HepG2 (cell line): ENCODE results near the gene NDUFS7. TPM values are rescaled to one million over a fixed set of nuclear protein-coding genes. Genes with fewer than 3 reads are reported as not detected.

Source experiments
- HDAC6 ChIP-seq: fragments of 200-600 bp; sonication (generic); IDR thresholded peaks from 2 replicates; pipeline ENCODE4 v1.7.0; 2017; ENCODE audit warnings: mild to moderate bottlenecking, antibody characterized with exemption, low read length, low read depth
- HOXD1 ChIP-seq: sonication (generic); formaldehyde crosslinking; IDR thresholded peaks from 2 replicates; pipeline ENCODE4 v1.5.0; 2020; ENCODE audit warnings: missing genetic modification reagents
- MTA1 ChIP-seq: sonication (generic); formaldehyde crosslinking; IDR thresholded peaks from 2 replicates; pipeline ENCODE4 v1.4.0; 2020; ENCODE audit warnings: missing genetic modification reagents, mild to moderate bottlenecking, borderline replicate concordance
- SNAPC2 ChIP-seq: sonication (generic); formaldehyde crosslinking; IDR thresholded peaks from 2 replicates; pipeline ENCODE4 v1.8.1; 2022; ENCODE audit warnings: mild to moderate bottlenecking, missing genetic modification reagents
- TOE1 ChIP-seq: sonication (generic); formaldehyde crosslinking; IDR thresholded peaks from 2 replicates; pipeline ENCODE4 v1.4.0; 2020; ENCODE audit warnings: mild to moderate bottlenecking, missing genetic modification reagents
- TSC22D2 ChIP-seq: sonication (generic); formaldehyde crosslinking; IDR thresholded peaks from 2 replicates; pipeline ENCODE4 v1.5.1; 2020; ENCODE audit warnings: missing genetic modification reagents, mild to moderate bottlenecking, borderline replicate concordance
- ZEB1 ChIP-seq: IDR thresholded peaks from 2 replicates; pipeline ENCODE4 v1.6.1; 2012; ENCODE audit warnings: mild to moderate bottlenecking, low read depth, inconsistent platforms; ENCODE audit not compliant: insufficient replicate concordance
- ZNF484 ChIP-seq: sonication (generic); formaldehyde crosslinking; IDR thresholded peaks from 2 replicates; pipeline ENCODE4 v1.5.1; 2020; ENCODE audit warnings: mild to moderate bottlenecking, low read depth, missing genetic modification reagents, borderline replicate concordance
- ZNF83 ChIP-seq: sonication (generic); formaldehyde crosslinking; IDR thresholded peaks from 2 replicates; pipeline ENCODE4 v1.4.0; 2020; ENCODE audit warnings: missing genetic modification reagents, mild to moderate bottlenecking, borderline replicate concordance
- polyA plus RNA-seq, 8 experiments: library from polyadenylated mRNA; depleted of rRNA in 3 of 8; stranded (reverse) in 7 of 8; unstranded in 1 of 8; fragments of >200 nt; fragmentation: Illumina TruSeq in 4 of 8; extraction: Trizol in 4 of 8; gene quantifications; 2 replicates each; pipeline versions ENCODE4 v1.2.1 to v1.2.3, GENCODE V29; 2011 to 2016; ENCODE audit warnings: low read depth in 4 of 8, missing spikeins in 1 of 8, mixed read lengths in 1 of 8; ENCODE audit not compliant: insufficient read depth in 1 of 8
- total RNA-seq, 5 experiments: library from RNA; depleted of rRNA; stranded (reverse); fragments of >200 nt; fragmentation: Illumina TruSeq; extraction: Trizol; gene quantifications; 2 replicates each; pipeline ENCODE4 v1.2.3, GENCODE V29; 2016; ENCODE audit warnings: low read depth in 1 of 5
- TF ChIP-seq, protein P1 (sequence below): sonication (generic); formaldehyde crosslinking; IDR thresholded peaks from 2 replicates; pipeline ENCODE4 v1.4.0; 2020; ENCODE audit warnings: missing genetic modification reagents, borderline replicate concordance
- TF ChIP-seq, protein P2 (sequence below): sonication (generic); formaldehyde crosslinking; IDR thresholded peaks from 2 replicates; pipeline ENCODE4 v1.5.1; 2020; ENCODE audit warnings: missing genetic modification reagents, mild to moderate bottlenecking, borderline replicate concordance
- TF ChIP-seq, protein P3 (sequence below): IDR thresholded peaks from 2 replicates; pipeline ENCODE4 v1.6.1; 2018; ENCODE audit warnings: missing genetic modification reagents
- TF ChIP-seq, protein P4 (sequence below): sonication (generic); formaldehyde crosslinking; IDR thresholded peaks from 2 replicates; pipeline ENCODE4 v1.4.0; 2020; ENCODE audit warnings: mild to moderate bottlenecking, low read depth, missing genetic modification reagents
- TF ChIP-seq, protein P5 (sequence below): IDR thresholded peaks from 2 replicates; pipeline ENCODE4 v1.4.0; 2020; ENCODE audit warnings: mild to moderate bottlenecking, missing genetic modification reagents

NDUFS7 gene
- total and polyA plus RNA-seq, 2 of the 13 experiments (the other 11 are each of a cell fraction or from before 2014, with no cell fraction given) = 34.3 to 66.9 TPM

DNA sequence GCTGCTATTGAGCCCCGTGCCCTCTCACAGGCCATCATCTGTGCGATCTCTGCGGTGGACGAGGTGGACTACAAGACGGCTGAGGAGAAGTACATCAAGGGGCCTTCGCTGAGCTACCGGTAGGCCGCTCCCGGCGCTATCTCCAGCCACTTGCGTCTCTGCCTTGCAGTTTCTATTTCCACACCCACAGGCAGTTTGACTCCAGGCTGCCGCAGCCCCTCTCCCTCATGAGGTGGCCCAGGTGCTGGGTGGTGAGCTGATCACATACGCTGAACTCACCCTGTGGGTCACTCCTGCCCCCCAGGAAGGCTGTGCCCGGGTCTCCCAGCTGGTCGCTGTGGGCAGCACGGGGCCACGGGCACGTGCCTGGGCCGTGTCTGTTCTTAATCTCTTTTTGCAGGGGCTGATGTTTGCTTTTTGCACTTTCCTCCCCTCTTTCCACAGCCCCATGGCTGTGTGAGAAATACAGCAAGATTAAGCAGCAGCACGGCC is 10.6 kb upstream of the NDUFS7 start (continued):
- TF ChIP-seq, protein P1, sequence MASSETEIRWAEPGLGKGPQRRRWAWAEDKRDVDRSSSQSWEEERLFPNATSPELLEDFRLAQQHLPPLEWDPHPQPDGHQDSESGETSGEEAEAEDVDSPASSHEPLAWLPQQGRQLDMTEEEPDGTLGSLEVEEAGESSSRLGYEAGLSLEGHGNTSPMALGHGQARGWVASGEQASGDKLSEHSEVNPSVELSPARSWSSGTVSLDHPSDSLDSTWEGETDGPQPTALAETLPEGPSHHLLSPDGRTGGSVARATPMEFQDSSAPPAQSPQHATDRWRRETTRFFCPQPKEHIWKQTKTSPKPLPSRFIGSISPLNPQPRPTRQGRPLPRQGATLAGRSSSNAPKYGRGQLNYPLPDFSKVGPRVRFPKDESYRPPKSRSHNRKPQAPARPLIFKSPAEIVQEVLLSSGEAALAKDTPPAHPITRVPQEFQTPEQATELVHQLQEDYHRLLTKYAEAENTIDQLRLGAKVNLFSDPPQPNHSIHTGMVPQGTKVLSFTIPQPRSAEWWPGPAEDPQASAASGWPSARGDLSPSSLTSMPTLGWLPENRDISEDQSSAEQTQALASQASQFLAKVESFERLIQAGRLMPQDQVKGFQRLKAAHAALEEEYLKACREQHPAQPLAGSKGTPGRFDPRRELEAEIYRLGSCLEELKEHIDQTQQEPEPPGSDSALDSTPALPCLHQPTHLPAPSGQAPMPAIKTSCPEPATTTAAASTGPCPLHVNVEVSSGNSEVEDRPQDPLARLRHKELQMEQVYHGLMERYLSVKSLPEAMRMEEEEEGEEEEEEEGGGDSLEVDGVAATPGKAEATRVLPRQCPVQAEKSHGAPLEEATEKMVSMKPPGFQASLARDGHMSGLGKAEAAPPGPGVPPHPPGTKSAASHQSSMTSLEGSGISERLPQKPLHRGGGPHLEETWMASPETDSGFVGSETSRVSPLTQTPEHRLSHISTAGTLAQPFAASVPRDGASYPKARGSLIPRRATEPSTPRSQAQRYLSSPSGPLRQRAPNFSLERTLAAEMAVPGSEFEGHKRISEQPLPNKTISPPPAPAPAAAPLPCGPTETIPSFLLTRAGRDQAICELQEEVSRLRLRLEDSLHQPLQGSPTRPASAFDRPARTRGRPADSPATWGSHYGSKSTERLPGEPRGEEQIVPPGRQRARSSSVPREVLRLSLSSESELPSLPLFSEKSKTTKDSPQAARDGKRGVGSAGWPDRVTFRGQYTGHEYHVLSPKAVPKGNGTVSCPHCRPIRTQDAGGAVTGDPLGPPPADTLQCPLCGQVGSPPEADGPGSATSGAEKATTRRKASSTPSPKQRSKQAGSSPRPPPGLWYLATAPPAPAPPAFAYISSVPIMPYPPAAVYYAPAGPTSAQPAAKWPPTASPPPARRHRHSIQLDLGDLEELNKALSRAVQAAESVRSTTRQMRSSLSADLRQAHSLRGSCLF = no peak
- TF ChIP-seq ZNF484 (no peak), ZNF83 (no peak), MTA1 (CRISPR knock-in tag) (no peak), HDAC6 (no peak), TOE1 (CRISPR knock-in tag) (no peak), ZEB1 (no peak), TSC22D2 (CRISPR knock-in tag) (no peak), HOXD1 (CRISPR knock-in tag) (no peak), SNAPC2 (CRISPR knock-in tag) (no peak)
- TF ChIP-seq, protein P2, sequence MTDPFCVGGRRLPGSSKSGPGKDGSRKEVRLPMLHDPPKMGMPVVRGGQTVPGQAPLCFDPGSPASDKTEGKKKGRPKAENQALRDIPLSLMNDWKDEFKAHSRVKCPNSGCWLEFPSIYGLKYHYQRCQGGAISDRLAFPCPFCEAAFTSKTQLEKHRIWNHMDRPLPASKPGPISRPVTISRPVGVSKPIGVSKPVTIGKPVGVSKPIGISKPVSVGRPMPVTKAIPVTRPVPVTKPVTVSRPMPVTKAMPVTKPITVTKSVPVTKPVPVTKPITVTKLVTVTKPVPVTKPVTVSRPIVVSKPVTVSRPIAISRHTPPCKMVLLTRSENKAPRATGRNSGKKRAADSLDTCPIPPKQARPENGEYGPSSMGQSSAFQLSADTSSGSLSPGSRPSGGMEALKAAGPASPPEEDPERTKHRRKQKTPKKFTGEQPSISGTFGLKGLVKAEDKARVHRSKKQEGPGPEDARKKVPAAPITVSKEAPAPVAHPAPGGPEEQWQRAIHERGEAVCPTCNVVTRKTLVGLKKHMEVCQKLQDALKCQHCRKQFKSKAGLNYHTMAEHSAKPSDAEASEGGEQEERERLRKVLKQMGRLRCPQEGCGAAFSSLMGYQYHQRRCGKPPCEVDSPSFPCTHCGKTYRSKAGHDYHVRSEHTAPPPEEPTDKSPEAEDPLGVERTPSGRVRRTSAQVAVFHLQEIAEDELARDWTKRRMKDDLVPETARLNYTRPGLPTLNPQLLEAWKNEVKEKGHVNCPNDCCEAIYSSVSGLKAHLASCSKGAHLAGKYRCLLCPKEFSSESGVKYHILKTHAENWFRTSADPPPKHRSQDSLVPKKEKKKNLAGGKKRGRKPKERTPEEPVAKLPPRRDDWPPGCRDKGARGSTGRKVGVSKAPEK = no peak
- TF ChIP-seq, protein P3, sequence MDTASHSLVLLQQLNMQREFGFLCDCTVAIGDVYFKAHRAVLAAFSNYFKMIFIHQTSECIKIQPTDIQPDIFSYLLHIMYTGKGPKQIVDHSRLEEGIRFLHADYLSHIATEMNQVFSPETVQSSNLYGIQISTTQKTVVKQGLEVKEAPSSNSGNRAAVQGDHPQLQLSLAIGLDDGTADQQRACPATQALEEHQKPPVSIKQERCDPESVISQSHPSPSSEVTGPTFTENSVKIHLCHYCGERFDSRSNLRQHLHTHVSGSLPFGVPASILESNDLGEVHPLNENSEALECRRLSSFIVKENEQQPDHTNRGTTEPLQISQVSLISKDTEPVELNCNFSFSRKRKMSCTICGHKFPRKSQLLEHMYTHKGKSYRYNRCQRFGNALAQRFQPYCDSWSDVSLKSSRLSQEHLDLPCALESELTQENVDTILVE (CRISPR knock-in tag) = no peak
- TF ChIP-seq, protein P4, sequence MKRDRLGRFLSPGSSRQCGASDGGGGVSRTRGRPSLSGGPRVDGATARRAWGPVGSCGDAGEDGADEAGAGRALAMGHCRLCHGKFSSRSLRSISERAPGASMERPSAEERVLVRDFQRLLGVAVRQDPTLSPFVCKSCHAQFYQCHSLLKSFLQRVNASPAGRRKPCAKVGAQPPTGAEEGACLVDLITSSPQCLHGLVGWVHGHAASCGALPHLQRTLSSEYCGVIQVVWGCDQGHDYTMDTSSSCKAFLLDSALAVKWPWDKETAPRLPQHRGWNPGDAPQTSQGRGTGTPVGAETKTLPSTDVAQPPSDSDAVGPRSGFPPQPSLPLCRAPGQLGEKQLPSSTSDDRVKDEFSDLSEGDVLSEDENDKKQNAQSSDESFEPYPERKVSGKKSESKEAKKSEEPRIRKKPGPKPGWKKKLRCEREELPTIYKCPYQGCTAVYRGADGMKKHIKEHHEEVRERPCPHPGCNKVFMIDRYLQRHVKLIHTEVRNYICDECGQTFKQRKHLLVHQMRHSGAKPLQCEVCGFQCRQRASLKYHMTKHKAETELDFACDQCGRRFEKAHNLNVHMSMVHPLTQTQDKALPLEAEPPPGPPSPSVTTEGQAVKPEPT (CRISPR knock-in tag) = 0 out of 2 replicates have a peak, but pooled peaks have one; percentile 46
- TF ChIP-seq, protein P5, sequence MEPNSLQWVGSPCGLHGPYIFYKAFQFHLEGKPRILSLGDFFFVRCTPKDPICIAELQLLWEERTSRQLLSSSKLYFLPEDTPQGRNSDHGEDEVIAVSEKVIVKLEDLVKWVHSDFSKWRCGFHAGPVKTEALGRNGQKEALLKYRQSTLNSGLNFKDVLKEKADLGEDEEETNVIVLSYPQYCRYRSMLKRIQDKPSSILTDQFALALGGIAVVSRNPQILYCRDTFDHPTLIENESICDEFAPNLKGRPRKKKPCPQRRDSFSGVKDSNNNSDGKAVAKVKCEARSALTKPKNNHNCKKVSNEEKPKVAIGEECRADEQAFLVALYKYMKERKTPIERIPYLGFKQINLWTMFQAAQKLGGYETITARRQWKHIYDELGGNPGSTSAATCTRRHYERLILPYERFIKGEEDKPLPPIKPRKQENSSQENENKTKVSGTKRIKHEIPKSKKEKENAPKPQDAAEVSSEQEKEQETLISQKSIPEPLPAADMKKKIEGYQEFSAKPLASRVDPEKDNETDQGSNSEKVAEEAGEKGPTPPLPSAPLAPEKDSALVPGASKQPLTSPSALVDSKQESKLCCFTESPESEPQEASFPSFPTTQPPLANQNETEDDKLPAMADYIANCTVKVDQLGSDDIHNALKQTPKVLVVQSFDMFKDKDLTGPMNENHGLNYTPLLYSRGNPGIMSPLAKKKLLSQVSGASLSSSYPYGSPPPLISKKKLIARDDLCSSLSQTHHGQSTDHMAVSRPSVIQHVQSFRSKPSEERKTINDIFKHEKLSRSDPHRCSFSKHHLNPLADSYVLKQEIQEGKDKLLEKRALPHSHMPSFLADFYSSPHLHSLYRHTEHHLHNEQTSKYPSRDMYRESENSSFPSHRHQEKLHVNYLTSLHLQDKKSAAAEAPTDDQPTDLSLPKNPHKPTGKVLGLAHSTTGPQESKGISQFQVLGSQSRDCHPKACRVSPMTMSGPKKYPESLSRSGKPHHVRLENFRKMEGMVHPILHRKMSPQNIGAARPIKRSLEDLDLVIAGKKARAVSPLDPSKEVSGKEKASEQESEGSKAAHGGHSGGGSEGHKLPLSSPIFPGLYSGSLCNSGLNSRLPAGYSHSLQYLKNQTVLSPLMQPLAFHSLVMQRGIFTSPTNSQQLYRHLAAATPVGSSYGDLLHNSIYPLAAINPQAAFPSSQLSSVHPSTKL (CRISPR knock-in tag) = no peak
